GM18868 (cell line): ENCODE data around the gene NUB1.

Experiments
- ATAC-seq: cut with Tn5 transposase; IDR thresholded peaks from one replicate; pipeline ENCODE4 v1.9.1; 2021; ENCODE audit warnings: mild to moderate bottlenecking, moderate library complexity; ENCODE audit not compliant: unreplicated experiment

The NUB1 gene

GRCh38 chr7:151386301-151387160, 44.9 kb downstream of the NUB1 start:
- no peak for ATAC-seq

- no peak for ATAC-seq
These were observed 45.8 kb downstream of the NUB1 start for GRCh38 chr7:151387161-151388006.

GRCh38 chr7:151388007-151388297, 46.3 kb downstream of the NUB1 start:
- no peak for ATAC-seq

GRCh38 chr7:151388430-151388829, 46.8 kb downstream of the NUB1 start:
- no peak for ATAC-seq

GRCh38 chr7:151389096-151389767, 47.6 kb downstream of the NUB1 start:
- no peak for ATAC-seq

- no peak for ATAC-seq
These were observed 48.4 kb downstream of the NUB1 start for GRCh38 chr7:151389768-151390597.

- ATAC-seq, result no peak
These were observed 49.2 kb downstream of the NUB1 start for GRCh38 chr7:151390598-151391357.

GRCh38 chr7:151391358-151391730, 49.7 kb downstream of the NUB1 start:
- ATAC-seq, result no peak

GRCh38 chr7:151392002-151392401, 50.4 kb downstream of the NUB1 start:
- no peak for ATAC-seq

GRCh38 chr7:151392426-151392825, 50.8 kb downstream of the NUB1 start:
- ATAC-seq, result no peak

GRCh38 chr7:151393031-151393977, 51.7 kb downstream of the NUB1 start:
- ATAC-seq, result no peak

GRCh38 chr7:151394076-151395035, 52.7 kb downstream of the NUB1 start:
- no peak for ATAC-seq

GRCh38 chr7:151395036-151395367, 53.4 kb downstream of the NUB1 start:
- ATAC-seq, result no peak

GRCh38 chr7:151396328-151396970, 54.8 kb downstream of the NUB1 start:
- ATAC-seq, result no peak

GRCh38 chr7:151397026-151397425, 55.4 kb downstream of the NUB1 start:
- no peak for ATAC-seq

GRCh38 chr7:151398446-151399304, 57.1 kb downstream of the NUB1 start:
- ATAC-seq, result no peak

- no peak for ATAC-seq
These were observed 57.6 kb downstream of the NUB1 start for GRCh38 chr7:151399305-151399601.
